GM18511 (cell line): ENCODE measurements around the gene OR3A3.
"Not testable (repeated sequence)": the region's sequence is repeated elsewhere in the genome, so short reads cannot be mapped to it uniquely, and the experiment has no call there.

Experiments used
- ATAC-seq: cut with Tn5 transposase; IDR thresholded peaks from one replicate; pipeline ENCODE4 v1.9.1; 2021; ENCODE audit warnings: mild to moderate bottlenecking, moderate library complexity; ENCODE audit not compliant: unreplicated experiment

OR3A3 gene

GRCh38 chr17:3411070-3411469 lies at the start of gene OR3A3:
OR3A3 (plus strand) TSS chr17:3411370.
- ATAC-seq = no peak

- not testable (repeated sequence) for ATAC-seq
Observed at GRCh38 chr17:3371167-3371566, 40.0 kb upstream of the OR3A3 start.

GRCh38 chr17:3378321-3378720 lies 32.8 kb upstream of the OR3A3 start:
- no peak for ATAC-seq

GRCh38 chr17:3381957-3382356 lies 29.2 kb upstream of the OR3A3 start:
- ATAC-seq = no peak

GRCh38 chr17:3385869-3386816 lies 25.0 kb upstream of the OR3A3 start, which contains the start of gene OR3A2:
OR3A2 (minus strand) TSS chr17:3386308.
- ATAC-seq = no peak

GRCh38 chr17:3389791-3390190 lies 21.4 kb upstream of the OR3A3 start:
- ATAC-seq = no peak

- not testable (repeated sequence) for ATAC-seq
Observed at GRCh38 chr17:3397801-3398200, 13.4 kb upstream of the OR3A3 start.

GRCh38 chr17:3398310-3398709 lies 12.9 kb upstream of the OR3A3 start, which contains the start of gene OR1E1:
OR1E1 (minus strand) TSS chr17:3398410; CDS start chr17:3398410, 0 bp downstream.
- ATAC-seq = no peak

- no peak for ATAC-seq
Observed at GRCh38 chr17:3400055-3400454, 11.1 kb upstream of the OR3A3 start.

GRCh38 chr17:3401786-3402185 lies 9.4 kb upstream of the OR3A3 start:
- ATAC-seq = no peak

GRCh38 chr17:3403856-3404255 lies 7.3 kb upstream of the OR3A3 start:
- ATAC-seq = not testable (repeated sequence)

GRCh38 chr17:3412216-3412615 lies 1.0 kb downstream of the OR3A3 start:
- ATAC-seq = not testable (repeated sequence)

GRCh38 chr17:3415610-3416009 lies 4.4 kb downstream of the OR3A3 start:
- ATAC-seq = no peak

- ATAC-seq = no peak
Observed at GRCh38 chr17:3418222-3418621, 7.1 kb downstream of the OR3A3 start.

- ATAC-seq = not testable (repeated sequence)
Observed at GRCh38 chr17:3433215-3433614, 22.0 kb downstream of the OR3A3 start.

GRCh38 chr17:3433741-3434140 lies 22.6 kb downstream of the OR3A3 start, which contains the start of gene OR1E2:
OR1E2 (minus strand) TSS chr17:3433841; CDS start chr17:3433841, 0 bp downstream.
- no peak for ATAC-seq

- ATAC-seq = no peak
Observed at GRCh38 chr17:3438368-3438767, 27.2 kb downstream of the OR3A3 start.

- ATAC-seq = no peak
Observed at GRCh38 chr17:3440451-3440850, 29.3 kb downstream of the OR3A3 start.

- no peak for ATAC-seq
Observed at GRCh38 chr17:3447625-3448024, 36.5 kb downstream of the OR3A3 start.

- ATAC-seq = no peak
Observed at GRCh38 chr17:3448059-3448665, 37.0 kb downstream of the OR3A3 start.

- not testable (repeated sequence) for ATAC-seq
Observed at GRCh38 chr17:3466355-3466754, 55.2 kb downstream of the OR3A3 start.

- no peak for ATAC-seq
Observed at GRCh38 chr17:3469529-3469928, 58.4 kb downstream of the OR3A3 start.
